ENCODE data around the gene ASH1L. TPM values are rescaled to one million over a fixed set of nuclear protein-coding genes. Genes with fewer than 3 reads are reported as not detected.

The ASH1L gene
- total and polyA plus RNA-seq, 9 of the 15 experiments (the other 6 are each of a cell fraction or from before 2014, with no cell fraction given) = 2.0 to 23.3 (median 14.6) TPM

GRCh38 chr1:155322571-155322952, 240.0 kb downstream of the ASH1L start:
- H4K20me1 ChIP-seq (replicated peaks; ENCODE audit: control insufficient read depth, insufficient read depth, low read length) = peaks cover 14% of the 10 kb centered on the region
- intact Hi-C loops (cut with micrococcal nuclease) = loop anchor here (2.0 to 10.0 kb wide), 2 partner anchors 14 to 272 kb away; partner anchors contain the start of gene FDPS
- WGBS (ENCODE audit: insufficient coverage, low coverage, missing lambda C conversion rate) = 18% methylated on average over 21 of the region's 28 CpGs
- in situ Hi-C loops (cut with MboI) = loop anchor here (25.0 kb wide), 1 partner anchor 1415 kb away; the partner anchor contains the start of genes ISG20L2, METTL25B and MRPL24
- CTCF ChIA-PET (ENCODE audit: low intra/inter-chr PET ratio) = interaction anchor here (1.9 to 5.0 kb wide), 2 partner anchors 45 to 71 kb away, joined by 12 to 38 read pairs; partner anchors contain the start of gene HCN3
- H3K4me3 ChIP-seq = peak overlapping the region; percentile 60
- H2AFZ ChIP-seq (ENCODE audit: low read depth, low read length) = no peak overlapping the region; the same call in 1 of the 2 replicates
- no TSS peak for BruUV-seq (replicated peaks)
- no peaks in the 10 kb centered on the region for H3K27me3 ChIP-seq (ENCODE audit: control insufficient read depth in 2 of 2, insufficient read depth in 2 of 2, low read length in 2 of 2)
- peaks cover 19% of the 10 kb centered on the region for H3K79me2 ChIP-seq (ENCODE audit: control insufficient read depth, insufficient read depth, low read length)
- H3K27ac ChIP-seq (ENCODE audit: extremely low read depth, low read depth, low read length) = peak overlapping the region; percentile 68; the same call in 1 of the 3 replicates
- H3K9ac ChIP-seq (ENCODE audit: insufficient read depth in 1 of 2, low read depth in 2 of 2, low read length in 2 of 2) = peak overlapping the region in 1 of 2 experiments; percentile 95; a peak in 2 of 4 replicates
- peak in 1 of 4 experiments; percentile 35 for DNase-seq (ENCODE audit: extremely low read depth in 1 of 4, low spot score in 3 of 4)
- H3K9me1 ChIP-seq (ENCODE audit: control insufficient read depth, insufficient read depth, low read length) = peaks cover 4% of the 10 kb centered on the region
- no peak for FAIRE-seq
- TF ChIP-seq ZBTB7A (IDR thresholded peaks at IDR 0.05; ENCODE audit: borderline replicate concordance, control insufficient read depth, low read depth, low read length) (peak; percentile 49; the same call in 1 of the 2 replicates), ZNF140 (CRISPR knock-in tag; IDR thresholded peaks at IDR 0.05) (no peak), ZNF354B (CRISPR knock-in tag; IDR thresholded peaks at IDR 0.05) (no peak), RNF2 (IDR thresholded peaks at IDR 0.05) (no peak), SAP30 (IDR thresholded peaks at IDR 0.05; ENCODE audit: borderline replicate concordance, insufficient read depth, low read depth, low read length, poor library complexity, severe bottlenecking) (peak; percentile 20), HMGN3 (IDR thresholded peaks at IDR 0.05; ENCODE audit: borderline replicate concordance, extremely low read depth, insufficient read length, low read depth, low read length) (no peak), GTF2B (IDR thresholded peaks at IDR 0.05; ENCODE audit: extremely low read depth, insufficient read length) (no peak), FOXJ2 (tag; IDR thresholded peaks at IDR 0.05) (no peak), CREM (IDR thresholded peaks at IDR 0.05; ENCODE audit: low read depth) (peak; percentile 48), CTBP1 (IDR thresholded peaks at IDR 0.05; ENCODE audit: borderline replicate concordance) (no peak)
- TF ChIP-seq, protein P1, sequence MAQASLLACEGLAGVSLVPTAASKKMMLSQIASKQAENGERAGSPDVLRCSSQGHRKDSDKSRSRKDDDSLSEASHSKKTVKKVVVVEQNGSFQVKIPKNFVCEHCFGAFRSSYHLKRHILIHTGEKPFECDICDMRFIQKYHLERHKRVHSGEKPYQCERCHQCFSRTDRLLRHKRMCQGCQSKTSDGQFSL (CRISPR knock-in tag; IDR thresholded peaks at IDR 0.05) = 0 out of 2 replicates have a peak, but pooled peaks have one; percentile 43
- TF ChIP-seq, protein P1 (tag; IDR thresholded peaks at IDR 0.05) = no peak
- TF ChIP-seq, protein P2, sequence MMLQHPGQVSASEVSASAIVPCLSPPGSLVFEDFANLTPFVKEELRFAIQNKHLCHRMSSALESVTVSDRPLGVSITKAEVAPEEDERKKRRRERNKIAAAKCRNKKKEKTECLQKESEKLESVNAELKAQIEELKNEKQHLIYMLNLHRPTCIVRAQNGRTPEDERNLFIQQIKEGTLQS (IDR thresholded peaks at IDR 0.05) = peak; percentile 54
- TF ChIP-seq, protein P2 (CRISPR knock-in tag; conservative IDR thresholded peaks at IDR 0.05) = no peak
- H3K4me1 ChIP-seq (replicated peaks in 1 of 2; ENCODE audit: control insufficient read depth in 2 of 2, insufficient read depth in 2 of 2, low read length in 2 of 2) = peaks cover 17 to 67% of the 10 kb centered on the region in 2 experiments; a peak in 4 of 5 replicates
- H3K9me3 ChIP-seq (replicated peaks; ENCODE audit: control insufficient read depth, insufficient read depth, low read depth, low read length) = no peaks in the 10 kb centered on the region
- peak overlapping the region; percentile 50 for H3K4me2 ChIP-seq (ENCODE audit: insufficient read depth, low read length)
- POLR2A ChIA-PET = interaction anchor here (0.6 to 5.7 kb wide), 9 partner anchors 20 to 669 kb away, joined by 3 to 30 read pairs (median 4); partner anchors contain the start of genes CLK2, ENTREP3 and HCN3
- ATAC-seq = no peak
- H3K36me3 ChIP-seq (ENCODE audit: control insufficient read depth, insufficient read depth, low read length) = peaks cover 53% of the 10 kb centered on the region
